Left colon (tissue), 2 donors: Measurements from ENCODE around the gene ARRB2. TPM values are rescaled to one million over a fixed set of nuclear protein-coding genes. Genes with fewer than 3 reads are reported as not detected.

ENCODE experiments used
- ATAC-seq: fragments of 200-7000 bp; cut with Tn5 transposase; one replicate; pipeline ENCODE4 v1.9.1; 2020; ENCODE audit warnings: mild to moderate bottlenecking, moderate library complexity
- DNase-seq, 2 donors: peaks; one replicate each; pipeline ENCODE4 v3.0.0-alpha.2; 2020
- intact Hi-C, 2 donors: fragments of 100-400 bp; cut with DNase I in 1 of 2; cut with micrococcal nuclease in 1 of 2; formaldehyde crosslinking; loops; one replicate each; pipeline versions ENCODE4 v1.11.2 to v1.14.0; 2022; cut with DNase I, micrococcal nuclease
- total RNA-seq, 2 donors: library from RNA; stranded (reverse); fragmentation: NEBNext Ultra II Directional; extraction: Animal tissue kit (Norgen Biotek cat#: 25700); gene quantifications; one replicate each; pipeline ENCODE4 v1.2.1, GENCODE V29; 2021
- donor health status: DM: no; HTN: no; CAD: no.
- donor health status: DM: yes; HTN: yes; CAD: no.

The ARRB2 gene
- total RNA-seq, 2 donors from 2014 or later: 27.2 to 45.1 TPM

DNA sequence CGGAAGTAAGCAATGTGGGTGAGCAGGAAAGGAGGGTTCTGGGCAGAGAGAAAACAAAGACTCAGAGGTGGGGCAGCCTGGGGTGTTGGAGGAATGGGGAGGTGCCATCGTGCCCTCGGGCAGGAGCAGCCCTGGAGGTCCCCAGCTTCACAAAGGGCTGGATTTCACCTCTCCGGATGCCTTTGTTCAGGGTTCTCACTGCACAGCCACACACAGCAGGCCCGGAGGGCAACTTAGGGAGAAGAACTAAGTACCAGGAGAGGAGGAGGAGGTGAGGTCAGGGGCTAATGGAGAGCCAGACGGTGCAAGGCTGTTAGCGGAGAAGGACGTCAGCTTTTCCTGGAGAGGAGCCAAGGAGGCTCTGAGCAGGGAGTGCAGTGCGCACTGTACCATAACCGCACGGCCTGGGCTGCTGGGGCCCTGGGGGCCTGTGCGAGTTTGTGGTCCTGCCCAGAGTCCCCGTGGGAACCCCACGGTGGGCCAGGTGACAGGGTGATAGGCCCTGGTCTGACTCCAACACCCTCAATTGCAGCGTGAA lies 9.3 kb downstream of the ARRB2 start:
- DNase-seq (no peak), ATAC-seq (no peak)

DNA sequence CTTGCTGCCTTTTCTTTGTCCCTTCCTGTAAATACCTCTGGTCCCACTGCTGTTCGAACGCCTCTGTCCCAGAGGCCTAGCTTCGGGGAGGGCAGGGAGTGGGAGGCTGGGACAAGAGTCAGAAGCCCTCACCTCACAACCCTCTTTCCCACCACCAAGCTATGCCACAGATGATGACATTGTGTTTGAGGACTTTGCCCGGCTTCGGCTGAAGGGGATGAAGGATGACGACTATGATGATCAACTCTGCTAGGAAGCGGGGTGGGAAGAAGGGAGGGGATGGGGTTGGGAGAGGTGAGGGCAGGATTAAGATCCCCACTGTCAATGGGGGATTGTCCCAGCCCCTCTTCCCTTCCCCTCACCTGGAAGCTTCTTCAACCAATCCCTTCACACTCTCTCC lies 10.4 kb downstream of the ARRB2 start:
- intact Hi-C loops: no loop called here
- ATAC-seq (no peak), DNase-seq (no peak)

More for the DNA sequence above, 9.3 kb downstream of the ARRB2 start:
- intact Hi-C loops: no loop called here

DNA sequence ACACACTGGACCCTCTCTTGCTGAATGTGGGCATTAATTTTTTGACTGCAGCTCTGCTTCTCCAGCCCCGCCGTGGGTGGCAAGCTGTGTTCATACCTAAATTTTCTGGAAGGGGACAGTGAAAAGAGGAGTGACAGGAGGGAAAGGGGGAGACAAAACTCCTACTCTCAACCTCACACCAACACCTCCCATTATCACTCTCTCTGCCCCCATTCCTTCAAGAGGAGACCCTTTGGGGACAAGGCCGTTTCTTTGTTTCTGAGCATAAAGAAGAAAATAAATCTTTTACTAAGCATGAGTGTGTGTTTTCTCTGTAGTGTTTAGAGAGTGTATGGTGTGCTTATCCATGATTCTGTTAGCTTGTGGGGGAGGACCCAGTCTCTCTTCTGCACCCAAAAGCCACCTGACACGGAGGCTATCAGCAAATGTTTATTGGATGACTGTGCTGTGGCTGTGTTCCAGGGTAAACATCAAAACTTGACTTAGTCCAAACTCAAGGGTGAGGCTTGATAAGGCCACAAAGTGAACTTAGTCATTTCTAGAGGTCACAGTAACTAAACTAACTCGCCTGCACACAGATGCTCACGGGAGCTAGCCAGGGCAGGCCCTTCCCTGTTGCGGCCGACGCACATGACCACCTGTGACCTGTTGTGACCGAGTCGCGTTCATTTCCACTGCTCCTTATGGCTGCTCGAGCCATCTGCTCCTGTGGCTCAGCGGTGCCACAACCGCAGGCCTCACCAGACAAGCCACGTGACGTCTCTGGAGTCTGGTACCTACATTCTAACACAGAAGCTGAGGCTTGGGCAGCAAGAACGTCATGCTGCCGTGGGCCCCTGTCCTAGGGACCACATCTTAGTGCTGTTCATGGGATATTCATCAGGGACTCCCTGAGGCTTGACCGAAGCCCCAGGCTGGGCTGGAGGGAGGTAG lies 11.0 kb downstream of the ARRB2 start:
- ATAC-seq (peak; percentile 92), DNase-seq (peak; percentile 70 to 84)
- intact Hi-C loops: no loop called here

DNA sequence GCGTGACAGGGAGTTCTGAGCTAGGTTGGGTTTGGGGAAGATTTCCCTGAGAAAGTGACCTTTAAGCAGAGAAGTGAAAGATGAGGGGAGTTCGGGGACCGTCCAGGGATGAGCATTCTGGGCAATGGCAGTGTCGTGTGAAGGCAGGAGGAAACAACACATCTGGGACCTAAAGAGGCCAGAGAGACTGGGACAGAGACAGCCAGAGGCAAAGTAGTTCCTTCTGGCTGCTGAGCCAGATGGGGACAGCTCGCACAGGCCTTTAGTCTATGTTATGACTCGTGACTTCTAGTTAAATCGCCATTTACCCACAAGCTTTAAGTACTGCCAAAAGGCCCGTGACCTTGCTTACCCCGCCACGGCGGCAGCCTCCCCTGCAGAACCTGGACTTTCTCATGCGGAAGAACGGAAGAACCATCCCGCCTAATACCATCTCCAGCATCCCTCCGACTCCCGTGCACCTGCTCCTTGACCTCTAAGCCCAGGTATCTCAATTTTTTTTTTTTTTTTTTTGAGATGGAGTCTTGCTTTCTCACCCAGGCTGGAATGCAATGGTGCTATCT lies 12.3 kb downstream of the ARRB2 start:
- no peak for DNase-seq
- no peak for ATAC-seq
- intact Hi-C loops: no loop called here

DNA sequence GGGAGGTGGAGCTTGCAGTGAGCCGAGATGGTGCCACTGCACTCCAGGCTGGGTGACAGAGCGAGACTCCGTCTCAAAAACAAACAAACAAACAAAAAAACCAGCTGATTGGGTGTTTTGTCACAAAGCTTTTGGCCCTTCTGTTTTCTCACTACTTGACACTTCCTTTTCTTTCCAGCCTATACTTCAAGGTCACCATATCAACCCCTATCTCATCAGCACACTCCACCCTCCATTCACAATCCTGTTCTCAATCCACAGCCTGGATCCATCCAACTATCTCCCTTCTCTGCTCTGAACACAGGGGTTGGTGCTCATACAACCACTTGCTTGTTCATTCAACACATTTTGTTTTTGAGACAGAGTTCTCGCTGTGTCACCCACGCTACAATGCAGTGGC lies 14.2 kb downstream of the ARRB2 start:
- DNase-seq: no peak
- no peak for ATAC-seq
- intact Hi-C loops: no loop called here

DNA sequence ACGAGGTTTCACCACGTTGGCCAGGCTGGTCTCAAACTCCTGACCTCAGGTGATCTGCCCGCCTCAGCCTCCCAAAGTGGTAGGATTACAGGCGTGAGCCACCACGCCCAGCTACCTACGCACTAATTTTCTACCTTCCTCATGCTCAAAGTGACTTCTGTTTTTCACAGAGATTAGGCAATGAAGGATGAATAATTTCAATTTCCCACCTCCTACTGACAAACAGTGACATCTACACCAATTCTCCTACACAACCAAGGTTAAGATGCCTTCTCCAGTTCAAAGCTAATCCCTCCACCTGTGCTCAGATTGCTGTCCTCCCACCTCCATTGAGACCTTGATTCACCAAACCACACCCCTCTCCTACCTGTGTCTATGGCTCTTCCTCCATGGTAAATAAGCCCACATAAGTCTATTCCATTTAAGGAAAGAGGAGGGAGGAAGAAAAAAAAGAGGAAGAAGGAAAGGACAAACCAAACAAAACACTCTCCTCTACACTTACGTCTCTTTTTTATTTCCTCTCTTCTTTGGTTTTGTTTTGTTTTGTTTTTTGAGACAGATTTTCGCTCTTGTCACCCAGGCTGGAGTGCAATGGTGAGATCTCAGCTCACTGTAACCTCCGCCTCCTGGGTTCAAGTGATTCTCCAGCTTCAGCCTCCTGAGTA lies 15.3 kb downstream of the ARRB2 start:
- intact Hi-C loops: no loop called here
- DNase-seq (no peak), ATAC-seq (peak; percentile 5)

DNA sequence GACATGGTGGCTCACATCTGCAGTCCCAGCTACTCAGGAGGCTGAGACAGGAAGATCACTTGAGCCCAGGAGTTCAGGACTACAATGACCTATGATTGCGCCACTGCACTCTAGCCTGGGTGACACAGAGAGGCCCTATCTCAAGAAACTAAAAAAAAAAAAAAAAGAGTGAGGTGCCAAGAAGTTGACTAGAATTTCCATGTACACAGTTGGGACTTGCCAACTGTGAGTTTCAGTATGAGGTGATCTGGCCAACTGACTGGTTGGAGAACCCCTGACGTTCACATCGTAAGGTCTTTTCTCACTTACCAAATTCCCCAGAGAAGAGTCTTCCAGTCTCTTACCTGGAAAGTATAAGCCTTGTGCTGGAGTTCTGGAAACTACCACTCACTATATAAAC lies 17.7 kb downstream of the ARRB2 start:
- ATAC-seq (no peak), DNase-seq (no peak)
- intact Hi-C loops: no loop called here

DNA sequence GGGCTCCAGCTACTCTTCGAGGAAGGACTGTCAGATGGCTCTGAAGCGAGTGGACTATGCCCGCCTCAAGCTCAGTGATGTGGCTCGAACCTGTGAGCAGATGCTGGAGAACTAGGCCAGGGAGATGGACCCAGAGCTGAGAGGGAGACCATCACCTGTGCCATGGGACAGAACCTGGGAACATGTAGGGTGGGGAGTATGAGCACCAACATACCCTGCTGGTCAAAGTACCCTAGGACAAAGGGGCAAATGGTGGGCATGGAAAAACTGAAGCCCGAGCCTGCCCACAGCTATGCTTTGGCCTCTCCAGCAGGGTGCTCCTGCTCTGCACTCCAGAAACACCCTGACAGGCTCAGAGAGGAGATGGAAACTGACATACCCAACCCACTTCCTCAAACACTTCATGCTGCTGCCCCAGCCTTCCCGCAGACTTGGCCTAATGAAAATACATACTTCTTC lies 22.7 kb downstream of the ARRB2 start:
- DNase-seq: no peak
- no peak for ATAC-seq
- intact Hi-C loops: loop anchor here in 1 of 2 donors (10.0 kb wide), 1 partner anchor 52 kb away; the partner anchor contains the start of genes GLTPD2 and VMO1

DNA sequence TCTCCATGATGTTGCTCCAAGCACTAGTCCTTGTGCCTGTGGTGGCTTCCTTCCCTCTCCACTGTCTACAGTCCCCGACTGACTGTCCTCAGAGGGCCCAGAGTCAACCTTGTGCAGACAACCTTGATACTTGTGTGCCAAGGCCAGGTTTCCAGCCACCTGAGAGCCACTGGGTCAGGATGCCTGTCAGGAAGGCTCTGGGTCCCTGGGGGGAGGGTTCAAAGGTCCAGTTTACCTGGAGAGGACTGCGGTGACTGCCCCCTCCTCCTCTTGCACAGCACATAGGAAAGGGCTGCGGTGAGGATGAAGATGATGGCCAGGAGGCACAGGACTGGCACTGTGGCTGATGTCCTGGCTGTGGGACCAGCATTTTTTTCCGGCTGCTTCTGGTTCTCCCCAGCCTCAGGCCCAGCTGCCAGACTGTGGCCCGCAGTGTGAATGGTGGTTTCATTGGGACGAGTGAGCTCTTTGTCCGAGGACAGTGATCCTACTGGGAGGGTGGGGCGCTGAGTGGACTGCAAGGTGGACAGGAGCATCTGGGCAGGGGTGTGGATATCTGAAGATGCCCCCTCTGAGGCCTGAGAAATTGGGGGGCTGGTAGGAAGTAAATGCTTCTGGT lies 24.5 kb downstream of the ARRB2 start:
- DNase-seq (no peak), ATAC-seq (no peak)
- intact Hi-C loops: loop anchor here in 1 of 2 donors (10.0 kb wide), 1 partner anchor 50 kb away; the partner anchor contains the start of genes GLTPD2 and VMO1

DNA sequence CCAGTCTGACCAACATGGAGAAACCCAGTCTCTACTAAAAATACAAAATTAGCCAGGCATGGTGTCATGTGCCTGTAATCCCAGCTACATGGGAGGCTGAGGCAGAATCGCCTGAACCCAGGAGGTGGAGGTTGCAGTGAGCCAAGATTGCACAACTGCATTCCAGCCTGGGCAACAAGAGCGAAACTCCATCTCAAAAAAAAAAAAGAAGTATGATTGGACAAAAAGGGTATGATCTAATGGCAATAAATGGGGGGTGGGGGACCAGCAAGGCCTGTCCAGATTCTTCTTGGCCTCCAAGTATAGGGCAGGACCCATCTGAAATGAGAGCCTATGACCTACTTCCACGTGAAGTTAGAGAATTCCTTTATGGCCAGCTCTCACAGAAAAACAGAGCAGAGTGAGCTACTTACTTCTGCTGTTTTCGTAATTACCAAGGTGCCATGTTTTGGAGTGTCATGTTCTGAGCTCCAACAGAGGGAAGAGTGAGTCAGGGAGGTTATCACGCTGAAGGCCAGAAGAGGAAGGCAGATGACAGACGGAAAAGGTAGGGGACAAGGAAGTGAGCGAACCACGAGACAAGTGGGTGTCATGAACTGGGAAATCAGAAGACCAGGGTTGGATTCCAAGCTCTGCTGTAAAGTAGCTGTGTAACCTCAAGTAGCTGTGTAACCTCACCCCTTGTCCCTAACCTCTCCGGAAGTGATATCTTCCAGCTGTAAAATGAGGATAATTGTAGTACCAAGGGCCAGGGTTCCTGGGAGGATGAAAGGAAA lies 25.6 kb downstream of the ARRB2 start:
- DNase-seq: no peak
- intact Hi-C loops: loop anchor here in 1 of 2 donors (10.0 kb wide), 1 partner anchor 49 kb away; the partner anchor contains the start of genes GLTPD2 and VMO1
- ATAC-seq: no peak

DNA sequence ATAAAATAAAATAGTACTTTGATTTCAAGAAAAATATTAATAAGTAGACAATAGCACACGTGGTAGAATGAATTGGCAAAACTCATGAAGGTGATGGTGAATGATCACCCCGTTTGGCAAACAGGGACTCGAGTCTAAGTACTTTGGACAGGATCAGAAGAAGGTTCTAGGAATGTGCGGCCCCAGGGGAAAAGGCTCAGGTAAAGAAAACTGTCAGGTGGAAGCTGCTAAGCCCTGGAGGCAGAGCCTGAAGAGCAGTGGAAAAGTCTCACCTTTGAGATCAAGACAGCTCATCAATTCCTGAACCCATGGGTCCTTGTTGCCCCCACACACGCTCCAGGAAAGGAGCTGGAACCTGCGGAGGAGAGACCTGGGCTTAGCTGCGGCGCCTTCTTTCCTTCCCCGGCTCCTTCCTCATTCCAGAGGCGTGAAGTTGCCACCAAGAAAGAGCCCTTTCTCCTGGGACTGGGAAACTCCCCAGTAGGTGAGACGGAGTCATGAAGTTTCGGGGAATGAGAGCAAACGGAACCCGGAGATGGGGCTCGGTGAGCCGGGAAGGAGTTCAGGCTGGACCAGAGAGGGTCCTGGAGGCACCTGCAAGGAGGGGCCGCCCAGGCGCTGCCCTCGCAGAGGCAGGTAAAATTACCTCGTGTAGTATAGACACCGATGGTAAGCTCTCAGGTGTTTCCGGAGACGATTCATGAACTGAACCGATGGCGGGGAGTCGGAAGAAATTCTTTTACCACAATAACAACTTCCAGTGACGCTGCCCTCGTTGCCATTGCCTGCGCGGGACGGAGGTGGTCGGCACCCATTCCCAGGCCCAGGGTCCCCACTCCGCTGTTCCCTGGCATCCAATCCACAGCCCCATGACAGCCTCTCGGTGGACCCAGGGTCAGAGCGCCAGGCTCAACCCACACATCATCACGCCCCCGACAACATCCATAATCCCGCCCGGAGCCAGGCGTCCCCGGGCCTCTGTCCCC lies 28.0 kb downstream of the ARRB2 start:
- ATAC-seq (peak; percentile 73), DNase-seq (peak in 1 of 2 donors; percentile 51)
- intact Hi-C loops: loop anchor here in 1 of 2 donors (10.0 kb wide), 1 partner anchor 46 kb away; the partner anchor contains the start of genes GLTPD2 and VMO1

DNA sequence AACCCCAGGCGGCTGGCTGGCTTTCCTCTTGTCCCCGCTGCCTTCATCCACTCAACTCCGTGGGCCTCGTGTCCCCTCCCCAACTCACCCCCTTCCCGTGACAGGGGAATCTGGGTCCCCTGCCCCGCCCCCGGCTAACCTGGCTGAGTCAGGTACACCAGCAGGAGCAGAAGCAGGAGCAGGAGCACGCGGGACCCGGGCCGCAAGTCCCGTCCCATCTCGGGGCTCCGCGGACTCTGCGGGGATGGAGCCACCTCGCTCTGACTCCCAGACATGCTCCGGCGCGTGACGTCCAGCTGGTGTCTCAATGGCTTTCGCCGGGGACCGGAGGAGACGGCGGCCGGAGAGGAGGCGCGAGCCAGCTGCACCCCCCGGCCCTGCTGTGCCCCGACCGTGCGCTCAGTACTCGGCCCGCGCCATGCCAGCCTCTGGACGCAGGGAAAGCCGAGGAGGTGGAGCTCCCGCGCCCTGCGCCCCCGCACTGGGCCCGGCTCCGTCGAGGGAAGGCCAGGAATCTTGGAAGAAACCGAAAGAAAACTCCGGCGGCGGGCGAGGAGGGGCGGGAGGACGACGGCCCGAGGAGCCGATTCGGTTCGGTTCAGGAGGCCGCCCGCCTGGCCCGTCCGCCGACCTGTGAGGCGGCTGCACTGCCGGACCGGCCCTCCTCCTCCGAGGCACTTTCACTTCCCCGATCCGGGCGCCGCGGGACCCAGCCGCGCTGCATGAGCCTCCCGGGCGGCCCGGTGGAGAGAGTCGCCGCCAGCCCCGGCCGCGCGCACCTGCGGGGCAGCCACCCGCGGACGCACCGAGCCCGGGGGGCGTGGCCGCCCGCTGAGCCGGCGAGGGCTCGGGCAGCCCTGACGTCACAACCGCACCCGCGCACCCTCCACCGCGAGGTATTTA lies 28.9 kb downstream of the ARRB2 start, which contains the start of the genes CXCL16 and ZMYND15:
TSS of gene CXCL16 (minus strand) at position 807 of the 903 bp plus-strand sequence. CDS start at position 218, 589 bp downstream.
TSS of gene ZMYND15 (plus strand) at position 712 of the 903 bp plus-strand sequence. CDS start 716 bp downstream, outside the sequence.
- DNase-seq: peak; percentile 71 to 80
- intact Hi-C loops: loop anchor here in 1 of 2 donors (10.0 kb wide), 1 partner anchor 45 kb away; the partner anchor contains the start of genes GLTPD2 and VMO1
- ATAC-seq: peak; percentile 77

DNA sequence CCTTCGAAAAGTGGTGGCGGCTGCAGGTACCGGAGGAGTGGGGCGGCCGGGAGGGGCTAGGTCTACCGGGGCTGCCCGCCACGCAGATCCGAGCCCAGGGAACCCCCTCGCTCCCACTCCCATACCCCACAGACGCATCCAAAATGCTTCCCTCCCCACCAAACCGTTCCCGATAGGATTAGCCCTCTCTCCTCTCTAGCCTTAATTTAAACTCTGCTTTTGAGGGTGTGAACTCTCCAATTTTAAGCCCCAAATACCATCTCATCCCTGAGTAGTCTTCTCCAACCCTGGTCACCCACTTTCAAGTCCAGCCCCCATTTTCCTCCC lies 29.6 kb downstream of the ARRB2 start:
- ATAC-seq (no peak), DNase-seq (no peak)
- intact Hi-C loops: no loop called here

DNA sequence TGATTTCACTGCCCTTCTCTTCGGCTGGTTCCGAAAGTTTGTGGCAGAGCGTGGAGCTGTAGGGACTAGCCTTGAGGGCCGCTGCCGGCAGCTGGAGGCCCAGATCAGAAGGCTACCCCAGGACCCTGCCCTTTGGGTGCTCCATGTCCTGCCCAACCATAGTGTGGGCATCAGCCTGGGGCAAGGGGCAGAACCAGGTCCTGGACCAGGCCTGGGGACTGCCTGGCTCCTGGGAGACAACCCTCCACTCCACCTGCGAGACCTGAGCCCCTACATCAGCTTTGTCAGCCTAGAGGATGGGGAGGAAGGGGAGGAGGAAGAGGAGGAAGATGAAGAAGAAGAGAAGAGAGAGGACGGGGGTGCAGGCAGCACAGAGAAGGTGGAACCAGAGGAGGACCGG lies 30.2 kb downstream of the ARRB2 start:
- DNase-seq (no peak), ATAC-seq (no peak)
- intact Hi-C loops: no loop called here

DNA sequence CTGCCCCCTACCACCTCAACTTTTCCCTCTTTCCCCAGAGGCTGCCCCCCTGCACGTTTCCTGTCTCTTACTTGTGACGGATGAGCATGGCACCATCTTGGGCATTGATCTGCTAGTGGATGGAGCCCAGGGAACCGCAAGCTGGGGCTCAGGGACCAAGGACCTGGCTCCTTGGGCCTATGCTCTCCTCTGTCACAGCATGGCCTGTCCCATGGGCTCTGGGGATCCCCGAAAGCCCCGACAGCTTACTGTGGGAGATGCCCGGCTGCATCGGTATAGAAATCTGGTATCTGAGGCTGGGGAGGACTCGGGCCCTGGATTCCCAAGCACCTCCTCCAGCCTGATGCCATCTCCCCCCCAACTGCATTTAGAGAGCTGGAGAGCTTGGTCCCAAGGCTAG lies 31.1 kb downstream of the ARRB2 start:
- intact Hi-C loops: no loop called here
- DNase-seq: no peak
- no peak for ATAC-seq

DNA sequence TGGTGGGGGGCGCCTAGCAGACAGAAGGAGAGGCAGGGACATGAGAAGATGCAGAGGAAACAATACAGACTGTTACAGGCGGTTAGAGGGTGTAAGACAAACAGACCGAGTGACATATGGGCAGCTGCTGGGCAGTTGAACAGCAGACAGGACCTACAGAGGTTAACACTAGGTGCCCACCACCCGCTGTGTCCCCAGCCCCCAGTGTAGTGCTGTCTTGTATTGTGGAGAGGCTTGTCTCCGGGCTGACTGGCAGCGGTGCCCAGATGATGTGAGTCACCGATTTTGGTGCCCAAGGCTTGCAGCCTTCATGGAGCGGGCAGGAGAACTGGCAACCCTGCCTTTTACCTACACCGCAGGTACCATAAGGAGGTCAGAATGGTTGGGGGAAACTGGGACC lies 31.7 kb downstream of the ARRB2 start:
- DNase-seq: no peak
- intact Hi-C loops: no loop called here
- ATAC-seq: no peak
